Activated naive CD4-positive, alpha-beta T cell treated with anti-CD3 and anti-CD28 coated beads for 36 hours (primary cell): ENCODE results near the gene BSX. TPM values are rescaled to one million over a fixed set of nuclear protein-coding genes. Genes with fewer than 3 reads are reported as not detected.

Experiments
- CTCF ChIA-PET: fragments of 350-600 bp; sonication (Branson Sonifier 250); formaldehyde crosslinking; loops from one replicate; lab custom pipeline; 2021; ENCODE audit warnings: antibody characterized with exemption; lab: Charles Lee
- DNase-seq: peaks from one replicate; pipeline ENCODE4 v3.0.0-alpha.2; 2020
- H3K27ac Mint-ChIP-seq: one replicate; pipeline ENCODE4 v1.8.0; 2021; ENCODE audit warnings: mild to moderate bottlenecking, mixed read lengths
- H3K27me3 Mint-ChIP-seq: one replicate; pipeline ENCODE4 v1.8.0; 2021; ENCODE audit warnings: low read depth, mixed read lengths
- H3K36me3 Mint-ChIP-seq: one replicate; pipeline ENCODE4 v1.8.0; 2021; ENCODE audit warnings: low read depth, mixed read lengths
- H3K4me1 Mint-ChIP-seq: one replicate; pipeline ENCODE4 v1.8.0; 2021; ENCODE audit warnings: low read depth, mixed read lengths
- H3K4me3 Mint-ChIP-seq: one replicate; pipeline ENCODE4 v1.8.0; 2021; ENCODE audit warnings: mild to moderate bottlenecking, moderate library complexity, mixed read lengths
- H3K9me3 Mint-ChIP-seq: one replicate; pipeline ENCODE4 v1.8.0; 2021; ENCODE audit warnings: mixed read lengths
- intact Hi-C: fragments of 100-400 bp; cut with micrococcal nuclease; formaldehyde crosslinking; loops from one replicate; pipeline ENCODE4 v1.15.1; 2023
- total RNA-seq, 2 experiments: library from RNA; stranded (reverse); gene quantifications; one replicate each; pipeline ENCODE4 v1.2.3, GENCODE V29; 2021

BSX gene
- not detected for total RNA-seq

DNA sequence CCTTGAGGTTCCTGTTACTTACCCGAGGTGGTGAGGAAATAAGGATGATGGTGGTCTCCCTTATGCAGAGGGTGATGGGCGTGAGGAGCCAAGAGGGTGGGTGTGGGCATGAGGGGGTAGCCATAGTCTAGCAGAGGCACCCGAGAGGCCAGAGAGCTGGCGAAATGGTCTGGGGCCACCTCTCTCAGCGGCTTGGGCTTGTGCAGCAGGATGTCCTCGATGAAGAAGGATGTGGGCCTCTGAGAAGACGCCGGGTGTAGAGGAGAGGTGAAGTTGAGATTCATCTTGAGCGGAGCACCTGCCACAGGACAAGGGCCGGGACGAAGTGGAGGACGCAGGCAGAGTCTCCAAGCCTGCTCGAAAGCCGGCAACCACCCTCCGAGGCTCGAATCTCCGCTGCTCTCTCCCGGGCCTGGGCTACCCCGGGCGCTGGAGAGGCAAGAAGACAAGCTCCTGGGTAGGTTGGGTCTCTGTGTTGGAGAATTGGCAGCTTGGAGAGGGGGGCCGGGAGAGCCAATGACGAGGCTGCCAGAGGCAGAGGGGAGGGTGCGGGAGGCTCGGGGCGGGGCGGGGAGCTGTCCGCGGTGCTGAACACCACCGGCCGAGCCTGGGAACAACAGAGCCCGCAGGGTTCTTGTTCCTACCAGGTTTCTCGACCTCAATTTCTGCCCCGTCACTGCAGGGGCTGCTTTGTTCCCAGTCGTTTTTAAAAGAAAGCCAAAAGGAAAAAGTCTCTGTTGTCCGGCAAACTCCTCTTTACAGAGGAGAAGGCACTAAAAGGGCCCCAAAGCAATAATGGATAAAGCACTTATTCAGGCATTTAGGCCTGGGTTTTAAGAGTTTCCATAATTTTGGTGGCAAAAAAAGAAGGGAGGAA is at the start of gene BSX:
Gene BSX, minus strand, starts transcription at position 447 of the 877 bp plus-strand sequence. Its CDS starts 163 bp downstream, at position 284.
- Mint-ChIP-seq H3K27me3 (peaks cover 85% of the 10 kb centered on the region), H3K4me3 (no peak within 1 kb of the TSS), H3K36me3 (no peaks in the 10 kb centered on the region), H3K9me3 (no peaks in the 10 kb centered on the region), H3K4me1 (peaks cover 35% of the 10 kb centered on the region), H3K27ac (no peak within 1 kb of the TSS)
- CTCF ChIA-PET: no interaction called here
- intact Hi-C loops: loop anchor here (2.0 kb wide), 2 partner anchors 81 to 99 kb away; partner anchors contain the start of genes HSPA8 and JHY
- DNase-seq: peak; percentile 70

DNA sequence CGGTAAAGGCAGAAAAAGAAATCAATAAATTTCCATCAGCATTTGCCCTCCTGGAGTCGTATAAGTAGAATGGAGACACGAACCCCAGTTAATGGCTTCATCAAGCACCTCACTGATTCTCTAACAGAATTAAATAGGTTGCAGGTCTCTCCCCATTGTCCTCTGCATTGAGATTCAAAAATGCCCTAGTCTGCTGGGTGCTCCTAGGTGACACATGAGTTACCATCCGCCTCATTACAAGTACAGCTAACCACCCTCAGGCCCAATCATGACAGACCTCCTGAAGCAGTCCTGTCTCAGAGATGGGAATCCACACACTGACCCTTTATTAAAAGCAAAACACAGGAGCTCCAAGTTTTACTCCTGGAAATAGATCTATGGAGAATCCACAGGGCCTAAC is 48.9 kb upstream of the BSX start:
- Mint-ChIP-seq H3K36me3 (no peaks in the 10 kb centered on the region), H3K27ac (no peak overlapping the region), H3K9me3 (no peaks in the 10 kb centered on the region), H3K4me3 (no peak overlapping the region), H3K4me1 (no peaks in the 10 kb centered on the region), H3K27me3 (no peaks in the 10 kb centered on the region)
- CTCF ChIA-PET: interaction anchor here (0.6 to 2.3 kb wide), 6 partner anchors 10 to 181 kb away, joined by 3 to 7 read pairs (median 4); no protein-coding TSS in a partner anchor
- intact Hi-C loops: no loop called here
- DNase-seq: no peak

DNA sequence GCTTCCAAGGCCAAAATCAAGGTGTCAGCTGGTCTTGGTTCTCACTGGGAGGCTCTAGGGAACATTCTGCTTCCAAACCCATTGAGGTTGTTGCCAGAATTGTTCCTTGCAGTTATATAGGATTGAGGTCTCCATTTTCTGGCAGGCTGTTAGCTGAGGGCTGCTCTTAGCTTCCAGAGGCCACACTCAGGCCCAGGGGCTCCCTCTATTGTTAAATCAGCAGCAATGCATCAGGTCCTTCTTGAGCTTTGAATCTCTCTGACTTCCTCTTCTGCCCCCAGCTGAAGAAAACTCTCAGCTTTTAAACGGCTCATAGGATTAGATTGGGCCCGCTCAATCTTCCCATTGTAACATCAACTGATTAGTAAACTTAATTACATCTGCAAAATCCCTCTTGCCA is 39.3 kb upstream of the BSX start:
- Mint-ChIP-seq H3K9me3 (no peaks in the 10 kb centered on the region), H3K36me3 (no peaks in the 10 kb centered on the region), H3K27me3 (no peaks in the 10 kb centered on the region), H3K4me3 (no peak overlapping the region), H3K27ac (no peak overlapping the region), H3K4me1 (peaks cover 6% of the 10 kb centered on the region)
- DNase-seq: peak; percentile 47
- CTCF ChIA-PET: interaction anchor here (0.6 to 7.9 kb wide), 27 partner anchors 9 to 443 kb away, joined by 3 to 193 read pairs (median 4); no protein-coding TSS in a partner anchor
- intact Hi-C loops: loop anchor here (5.0 kb wide), 2 partner anchors 139 to 394 kb away; partner anchors contain the start of gene JHY

DNA sequence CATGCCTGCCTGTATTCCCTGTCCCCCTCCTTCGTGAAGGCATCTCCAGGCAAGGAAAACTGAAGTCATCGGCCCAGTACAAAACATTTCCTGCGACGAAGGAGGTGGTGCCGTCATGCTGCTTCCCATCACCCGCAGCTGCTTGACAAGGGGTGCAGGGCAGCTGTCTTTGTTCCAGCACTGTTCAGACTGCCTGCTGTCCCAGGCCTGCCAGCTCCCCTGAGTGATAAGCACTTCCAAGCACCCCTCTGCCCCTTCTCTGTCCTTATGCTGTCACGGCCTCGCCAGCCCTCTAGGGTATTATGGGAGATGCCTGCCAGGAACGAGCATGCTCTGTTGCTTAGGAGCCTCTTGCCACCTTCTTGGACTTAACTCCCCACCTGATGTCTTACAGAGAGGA is 37.1 kb upstream of the BSX start:
- no peaks in the 10 kb centered on the region for H3K27me3 Mint-ChIP-seq
- no peaks in the 10 kb centered on the region for H3K9me3 Mint-ChIP-seq
- CTCF ChIA-PET: interaction anchor here (1.1 to 7.9 kb wide), 2 partner anchors 106 to 157 kb away, joined by 3 to 193 read pairs; no protein-coding TSS in a partner anchor
- intact Hi-C loops: no loop called here
- no peak for DNase-seq
- H3K4me1 Mint-ChIP-seq: peaks cover 6% of the 10 kb centered on the region
- no peaks in the 10 kb centered on the region for H3K36me3 Mint-ChIP-seq
- no peak overlapping the region for H3K27ac Mint-ChIP-seq
- H3K4me3 Mint-ChIP-seq: no peak overlapping the region

DNA sequence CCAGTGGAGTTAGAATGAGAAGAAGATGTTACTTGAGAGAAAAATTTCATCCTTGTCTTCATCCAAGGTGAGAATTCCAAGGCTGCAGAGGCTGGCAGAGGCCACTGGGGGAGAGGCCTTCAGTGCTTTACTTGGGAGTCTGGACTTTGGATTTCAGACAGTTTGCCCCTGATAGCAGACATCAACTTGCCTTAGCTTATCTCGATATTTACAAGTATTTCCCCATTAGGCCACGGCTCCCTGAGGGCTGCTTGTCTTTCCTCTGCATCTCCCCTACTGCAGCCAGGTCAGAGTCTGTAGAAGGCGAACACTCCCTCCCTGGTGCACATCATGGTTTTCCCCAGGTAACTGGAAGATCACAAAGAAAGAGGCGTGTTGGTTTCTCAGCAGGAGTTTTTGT is 29.9 kb upstream of the BSX start:
- CTCF ChIA-PET: interaction anchor here (0.5 to 1.0 kb wide), 2 partner anchors 10 to 42 kb away, joined by 3 to 4 read pairs; no protein-coding TSS in a partner anchor
- Mint-ChIP-seq H3K36me3 (no peaks in the 10 kb centered on the region), H3K27me3 (no peaks in the 10 kb centered on the region), H3K27ac (no peak overlapping the region), H3K4me1 (no peaks in the 10 kb centered on the region), H3K4me3 (no peak overlapping the region), H3K9me3 (no peaks in the 10 kb centered on the region)
- intact Hi-C loops: no loop called here
- no peak for DNase-seq

DNA sequence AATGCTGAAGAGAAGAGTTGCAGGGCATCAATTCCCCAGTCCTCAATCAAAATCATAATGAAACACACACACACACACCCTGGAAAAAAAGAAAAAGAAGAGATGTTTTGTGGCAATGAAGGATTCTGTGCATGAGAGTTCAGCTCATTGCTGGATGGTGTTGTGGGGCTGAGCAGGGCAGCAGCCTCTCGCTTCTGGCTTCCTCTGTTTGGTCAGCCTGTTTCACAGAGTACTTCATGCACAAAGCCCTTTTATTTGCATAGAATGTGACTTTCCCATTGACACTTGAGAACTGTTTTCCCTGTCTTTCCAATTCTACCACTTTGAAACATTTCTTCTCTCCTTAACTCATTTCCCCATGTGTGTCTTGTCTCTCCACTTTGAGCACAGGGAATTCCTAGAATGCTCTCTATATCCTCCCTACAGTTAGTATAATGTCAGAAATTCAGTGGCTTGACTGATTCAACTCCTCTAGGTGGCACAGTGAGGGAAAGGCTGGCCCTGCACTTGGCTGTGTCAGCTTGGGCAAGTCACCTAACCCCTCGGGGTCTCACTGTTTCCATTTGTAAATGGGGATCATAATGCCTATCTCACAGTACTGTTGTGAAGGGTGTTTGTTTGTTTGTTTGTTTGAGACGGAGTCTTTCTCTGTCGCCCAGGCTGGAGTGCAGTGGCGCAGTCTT is 25.4 kb upstream of the BSX start:
- no peak for DNase-seq
- Mint-ChIP-seq H3K4me3 (no peak overlapping the region), H3K27me3 (no peaks in the 10 kb centered on the region), H3K36me3 (no peaks in the 10 kb centered on the region), H3K27ac (no peak overlapping the region), H3K4me1 (no peaks in the 10 kb centered on the region), H3K9me3 (no peaks in the 10 kb centered on the region)
- CTCF ChIA-PET: no interaction called here
- intact Hi-C loops: no loop called here

DNA sequence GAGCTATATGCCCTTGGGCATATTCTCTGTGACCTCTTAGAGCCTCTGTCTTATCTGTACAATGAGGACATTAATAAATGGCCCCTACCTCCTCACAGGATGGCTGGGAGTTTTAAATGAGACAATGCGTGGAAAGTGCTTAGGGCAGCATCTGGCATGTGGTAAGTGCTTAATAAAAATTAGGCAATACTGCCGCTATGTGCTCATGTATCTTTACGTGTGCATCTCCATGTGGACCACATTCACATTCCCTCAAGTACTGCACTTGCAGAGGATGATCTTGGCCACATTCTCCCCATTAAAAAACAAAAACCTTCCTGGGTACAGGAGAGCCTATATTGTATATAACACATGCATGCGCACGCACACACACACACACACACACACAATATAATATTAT is 19.1 kb upstream of the BSX start:
- DNase-seq: no peak
- intact Hi-C loops: no loop called here
- H3K36me3 Mint-ChIP-seq: no peaks in the 10 kb centered on the region
- no peak overlapping the region for H3K27ac Mint-ChIP-seq
- no peak overlapping the region for H3K4me3 Mint-ChIP-seq
- no peaks in the 10 kb centered on the region for H3K4me1 Mint-ChIP-seq
- peaks cover 16% of the 10 kb centered on the region for H3K27me3 Mint-ChIP-seq
- CTCF ChIA-PET: interaction anchor here (0.6 to 1.6 kb wide), 2 partner anchors 14 to 20 kb away, joined by 3 to 7 read pairs; no protein-coding TSS in a partner anchor
- no peaks in the 10 kb centered on the region for H3K9me3 Mint-ChIP-seq

DNA sequence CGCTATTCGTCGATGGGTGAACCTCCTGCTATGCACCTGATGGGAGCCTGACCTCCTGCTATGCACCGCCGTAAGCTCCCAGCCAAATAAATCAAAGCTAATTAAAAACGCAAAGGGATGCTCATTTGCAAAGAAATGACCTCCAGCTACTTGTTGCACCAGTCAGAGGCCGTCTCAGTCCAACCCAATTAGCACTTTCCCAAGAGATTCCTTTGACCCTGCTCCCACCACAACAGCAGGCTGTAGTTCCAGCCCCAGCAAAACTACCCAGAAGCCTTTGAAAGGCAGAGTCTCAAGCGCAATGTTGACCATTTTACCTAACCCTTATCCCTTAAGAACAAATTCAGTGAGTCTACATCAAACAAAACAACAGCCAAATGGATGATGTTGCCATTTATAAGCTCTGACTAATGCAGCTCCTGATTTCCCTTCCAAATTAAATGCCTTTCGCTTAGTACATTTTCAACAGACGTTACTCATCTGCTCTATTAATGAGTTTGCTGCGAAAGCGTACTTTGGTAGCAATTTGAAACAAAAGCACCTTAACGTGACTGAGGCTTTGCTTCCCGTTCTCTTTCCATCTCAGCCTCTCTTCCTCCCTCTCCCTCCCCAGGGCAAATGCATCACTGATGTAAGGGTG is 17.2 kb upstream of the BSX start:
- Mint-ChIP-seq H3K9me3 (no peaks in the 10 kb centered on the region), H3K4me3 (no peak overlapping the region), H3K4me1 (no peaks in the 10 kb centered on the region), H3K36me3 (no peaks in the 10 kb centered on the region), H3K27ac (no peak overlapping the region), H3K27me3 (peaks cover 23% of the 10 kb centered on the region)
- intact Hi-C loops: no loop called here
- no peak for DNase-seq
- CTCF ChIA-PET: interaction anchor here (0.6 kb wide), 1 partner anchor 397 kb away, joined by 3 read pairs; no protein-coding TSS in a partner anchor

DNA sequence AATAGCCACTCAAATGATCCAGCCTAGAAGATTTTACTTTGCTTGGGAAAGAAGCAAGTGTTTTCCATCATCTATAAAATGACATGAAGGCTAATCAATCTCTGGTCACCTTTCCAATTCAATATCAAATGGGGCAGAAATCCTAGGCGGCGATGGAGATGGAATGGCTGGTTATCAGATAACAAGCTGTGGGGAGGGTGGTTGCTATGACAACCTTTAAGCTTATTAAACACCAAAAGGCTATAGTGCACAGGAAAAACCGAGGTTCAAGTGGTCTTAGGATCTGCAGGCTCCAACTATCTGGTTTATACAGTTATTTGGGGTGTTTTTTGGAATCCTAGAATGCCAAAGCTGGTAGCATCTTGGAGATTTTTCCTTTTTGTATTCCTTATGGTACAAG is 13.9 kb upstream of the BSX start:
- Mint-ChIP-seq H3K36me3 (no peaks in the 10 kb centered on the region), H3K27ac (no peak overlapping the region), H3K27me3 (peaks cover 25% of the 10 kb centered on the region), H3K9me3 (no peaks in the 10 kb centered on the region), H3K4me1 (no peaks in the 10 kb centered on the region), H3K4me3 (no peak overlapping the region)
- intact Hi-C loops: no loop called here
- DNase-seq: no peak
- CTCF ChIA-PET: no interaction called here

DNA sequence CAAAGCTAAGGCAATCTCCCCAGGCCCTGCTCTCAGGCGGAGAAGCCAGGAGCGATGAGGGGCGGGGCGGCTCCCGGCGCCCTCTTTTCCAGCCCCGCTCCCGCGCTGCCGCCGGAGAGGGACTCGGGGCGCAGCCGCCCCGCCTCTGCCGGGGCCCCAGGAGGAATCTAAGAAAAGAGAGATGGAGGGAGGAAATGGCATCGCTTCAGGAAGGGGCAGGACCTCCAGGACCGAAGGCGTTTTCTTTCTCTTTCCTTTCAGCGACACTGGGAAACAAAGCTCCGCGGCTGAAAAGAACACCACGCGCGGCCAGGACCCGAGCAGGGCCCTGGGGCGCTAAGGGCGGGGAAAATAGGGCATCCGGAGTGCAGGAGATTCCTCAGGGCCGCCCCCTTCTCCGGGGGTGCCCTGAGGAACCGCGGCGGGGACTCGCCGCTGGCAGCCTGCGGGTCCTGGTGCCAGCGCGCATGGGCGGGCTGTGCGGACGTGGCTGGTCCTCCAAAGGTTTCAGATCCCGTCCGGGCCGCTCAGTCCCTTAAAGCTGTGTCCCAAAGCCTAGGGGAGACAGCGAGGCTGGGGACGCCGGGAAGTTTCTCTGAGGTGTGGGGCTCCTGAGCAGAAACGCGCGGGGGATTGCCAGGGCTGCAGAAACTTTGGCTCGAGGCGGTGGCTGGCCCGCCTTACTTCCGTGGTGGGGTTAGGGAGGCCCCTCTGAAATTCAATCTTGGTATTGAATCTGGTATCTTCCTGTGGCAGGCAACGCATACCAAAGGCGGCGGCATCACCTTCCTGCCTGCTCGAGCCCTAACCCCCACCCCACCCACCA is 2.8 kb upstream of the BSX start:
- H3K9me3 Mint-ChIP-seq: no peaks in the 10 kb centered on the region
- intact Hi-C loops: no loop called here
- H3K4me3 Mint-ChIP-seq: peak overlapping the region; percentile 78
- CTCF ChIA-PET: interaction anchor here (1.6 kb wide), 1 partner anchor 70 kb away, joined by 4 read pairs; no protein-coding TSS in a partner anchor
- no peaks in the 10 kb centered on the region for H3K36me3 Mint-ChIP-seq
- peaks cover 70% of the 10 kb centered on the region for H3K27me3 Mint-ChIP-seq
- peaks cover 20% of the 10 kb centered on the region for H3K4me1 Mint-ChIP-seq
- peak; percentile 27 for DNase-seq
- H3K27ac Mint-ChIP-seq: no peak overlapping the region

DNA sequence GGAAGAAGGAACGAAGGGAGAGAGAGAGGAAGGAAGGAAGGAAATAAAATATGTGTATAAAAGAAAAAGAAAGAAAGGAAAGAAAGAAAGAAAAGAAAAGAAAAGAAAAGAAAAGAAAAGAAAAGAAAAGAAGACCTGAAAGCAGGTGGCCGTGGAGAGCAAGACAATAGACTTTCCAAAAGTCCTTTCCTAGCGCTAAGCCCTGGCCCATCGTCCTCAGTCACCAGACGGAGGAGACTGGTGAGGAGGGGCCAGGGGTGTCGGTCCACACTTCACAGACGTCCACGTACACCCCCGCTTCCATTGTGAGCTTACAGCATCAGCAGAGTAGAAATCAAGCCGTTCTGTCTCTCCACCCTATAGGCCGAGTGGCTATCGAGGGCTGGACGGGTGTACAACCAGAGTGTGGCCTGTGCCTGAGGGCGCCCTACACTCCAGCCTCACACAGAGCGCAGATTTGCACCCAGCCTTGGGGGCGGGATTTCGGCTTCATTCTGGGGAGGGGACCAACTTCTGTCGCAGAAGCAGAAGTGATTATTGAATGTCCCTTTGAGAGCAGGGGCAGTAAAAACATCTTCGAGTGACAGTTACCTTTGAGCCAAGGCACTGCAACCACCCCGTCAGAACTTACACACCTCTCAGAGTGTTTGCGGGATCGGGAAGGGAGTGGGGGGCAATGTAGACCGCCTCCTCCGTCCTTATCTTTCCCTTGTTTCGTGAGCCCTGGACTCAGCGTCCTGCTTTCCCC is 2.0 kb upstream of the BSX start:
- peaks cover 76% of the 10 kb centered on the region for H3K27me3 Mint-ChIP-seq
- H3K36me3 Mint-ChIP-seq: no peaks in the 10 kb centered on the region
- H3K4me3 Mint-ChIP-seq: peak overlapping the region; percentile 78
- CTCF ChIA-PET: interaction anchor here (1.6 kb wide), 1 partner anchor 71 kb away, joined by 4 read pairs; no protein-coding TSS in a partner anchor
- intact Hi-C loops: loop anchor here (2.0 kb wide), 1 partner anchor 101 kb away; the partner anchor contains the start of gene JHY
- no peak for DNase-seq
- H3K4me1 Mint-ChIP-seq: peaks cover 21% of the 10 kb centered on the region
- H3K27ac Mint-ChIP-seq: no peak overlapping the region
- no peaks in the 10 kb centered on the region for H3K9me3 Mint-ChIP-seq
